Stimulated activated CD4-positive, alpha-beta T cell treated with anti-CD3 and anti-CD28 coated beads, TNF-alpha, amount 100 ng/mL, for 24 hours (primary cell): Measurements from ENCODE around the gene FXYD3.

Experiments
- DNase-seq, 3 experiments: peaks; one replicate each; pipeline ENCODE4 v3.0.0-alpha.2; 2020; ENCODE audit warnings: low read depth in 3 of 3

FXYD3 gene

DNA sequence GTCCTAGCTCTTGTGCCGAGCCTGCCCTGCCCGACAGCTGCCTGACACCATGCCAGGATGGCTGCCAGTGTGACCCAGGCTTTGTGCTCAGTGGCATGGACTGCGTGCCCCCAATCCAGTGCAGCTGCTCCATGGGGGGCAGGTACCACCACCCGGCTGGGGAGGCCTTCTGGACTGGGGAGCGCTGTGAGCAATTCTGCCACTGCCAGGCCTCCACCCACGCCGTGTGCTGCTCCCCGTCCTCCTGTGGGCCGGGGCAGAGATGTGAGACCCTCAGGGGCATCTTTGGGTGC lies 9.4 kb upstream of the FXYD3 start:
- DNase-seq, result no peak

DNA sequence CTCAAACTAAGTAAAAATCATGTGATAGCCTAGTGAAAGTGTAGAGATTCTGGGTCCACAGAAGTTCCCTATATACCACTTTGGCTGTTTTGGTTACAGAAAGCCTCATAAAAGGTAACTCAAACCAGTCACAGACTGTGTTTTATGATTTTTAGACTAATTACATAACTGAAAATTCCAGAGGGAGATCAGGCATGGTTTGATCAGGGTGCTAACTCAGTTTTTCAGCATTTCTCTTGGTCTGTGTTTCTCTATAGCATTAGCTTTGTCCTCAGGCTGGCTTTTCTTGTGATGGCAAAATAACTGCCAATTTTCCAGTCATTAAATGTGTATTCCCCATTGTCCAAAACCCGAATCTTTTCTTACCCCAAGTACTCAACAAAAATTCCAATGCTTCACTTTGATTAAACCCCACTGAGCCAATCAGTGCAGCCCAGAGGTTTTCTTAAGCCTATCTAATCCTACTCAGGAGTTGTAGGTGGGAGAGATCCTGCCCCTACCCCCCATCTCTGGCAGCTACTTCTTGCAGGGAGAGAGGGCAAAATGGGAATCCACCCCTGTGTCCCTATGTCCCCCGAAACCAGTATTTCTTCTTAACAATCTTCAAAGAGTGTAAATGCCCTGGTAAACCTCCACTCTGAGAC lies 8.6 kb upstream of the FXYD3 start:
- DNase-seq, result no peak

DNA sequence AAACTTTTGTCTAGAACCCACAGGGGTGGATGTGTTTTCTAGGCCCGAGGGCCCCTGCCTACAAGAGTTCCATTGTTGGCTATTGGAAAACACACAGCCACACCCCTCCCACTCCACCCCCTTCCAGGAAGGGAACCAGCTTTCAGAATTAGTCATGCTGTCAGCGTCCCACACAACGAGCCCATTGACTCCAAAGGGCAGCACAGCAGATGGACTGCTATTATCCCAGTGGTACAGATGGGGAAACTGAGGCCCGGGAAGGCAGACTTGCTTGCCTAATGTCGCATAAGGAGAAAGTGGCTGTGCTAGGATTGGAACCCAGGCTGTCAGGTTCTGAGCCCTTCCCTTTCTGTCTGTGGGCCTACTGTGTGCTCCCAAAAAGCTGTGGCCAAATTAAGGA lies 8.1 kb upstream of the FXYD3 start:
- DNase-seq, result peak in 1 of 3 experiments; percentile 13

DNA sequence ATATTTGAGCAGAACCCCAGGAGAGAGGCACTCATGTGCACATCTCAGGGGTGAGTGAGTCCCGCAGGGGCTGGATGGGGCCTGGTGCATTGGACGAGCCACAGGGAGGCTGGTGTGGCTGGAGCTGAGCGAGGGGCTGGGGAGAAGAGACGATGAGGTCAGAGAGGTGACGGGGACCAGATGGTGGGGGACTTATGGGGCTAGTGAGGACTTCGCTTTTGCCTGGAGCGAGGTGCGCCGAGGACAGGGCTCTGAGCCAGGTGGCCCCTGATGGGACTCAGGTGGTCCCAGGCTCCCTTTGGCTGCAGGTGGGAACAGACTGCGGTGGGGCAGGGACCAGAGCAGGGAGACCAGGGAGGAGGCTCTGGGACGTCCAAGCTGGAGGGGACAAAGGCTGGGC lies 6.9 kb upstream of the FXYD3 start:
- no peak for DNase-seq

DNA sequence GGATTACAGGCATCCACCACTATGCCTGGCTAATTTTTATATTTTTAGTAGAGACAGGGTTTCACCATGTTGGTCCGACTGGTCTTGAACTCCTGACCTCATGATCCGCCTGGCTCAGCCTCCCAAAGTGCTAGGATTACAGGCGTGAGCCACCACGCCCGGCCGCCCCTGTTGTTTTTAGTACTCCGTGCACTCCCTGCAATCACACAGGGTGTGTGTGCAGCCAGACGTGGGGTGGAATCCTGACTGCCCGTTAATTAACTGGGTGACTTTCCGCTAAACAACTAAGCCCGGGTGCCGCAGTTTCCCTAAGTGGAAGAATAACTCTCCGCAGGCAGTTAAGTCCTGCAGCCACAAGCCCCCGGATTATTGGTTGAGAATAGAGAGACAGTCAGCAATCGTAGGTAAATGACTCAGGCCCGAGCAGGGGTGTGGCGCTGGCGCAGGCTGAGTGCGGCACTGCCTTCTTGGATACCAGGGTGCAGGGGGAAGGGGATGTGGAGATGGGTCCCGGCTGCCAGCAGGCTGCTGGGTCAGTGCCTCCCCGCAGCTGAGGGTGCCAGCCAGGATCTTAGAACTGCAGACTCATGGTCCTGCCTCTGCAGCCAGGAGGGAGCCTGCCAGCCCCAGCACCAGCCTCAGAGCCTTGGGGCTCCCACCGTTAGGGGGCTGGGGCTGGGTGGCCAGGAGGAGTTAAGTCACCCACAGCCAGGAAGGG lies 6.1 kb upstream of the FXYD3 start:
- no peak for DNase-seq

DNA sequence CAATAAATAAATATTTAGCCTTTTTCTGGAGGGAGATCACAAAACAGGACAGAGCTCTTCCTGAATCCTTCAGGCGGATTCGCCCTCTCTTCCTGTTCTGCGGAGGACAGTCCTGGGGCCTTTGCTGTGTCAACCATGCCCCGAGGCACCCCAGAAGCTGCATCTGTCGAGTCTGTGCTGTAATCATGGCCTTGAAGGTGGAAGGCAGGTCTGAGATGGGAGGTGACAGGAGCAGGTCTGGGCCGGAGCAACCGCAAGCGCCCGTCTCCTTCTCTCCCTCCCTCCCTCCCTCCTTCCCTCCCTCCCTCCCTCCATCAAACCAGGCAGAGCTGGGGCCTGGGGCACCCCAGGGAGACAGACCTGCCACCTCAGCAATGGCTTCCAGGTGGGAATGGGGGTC lies 4.6 kb upstream of the FXYD3 start:
- DNase-seq, result no peak

DNA sequence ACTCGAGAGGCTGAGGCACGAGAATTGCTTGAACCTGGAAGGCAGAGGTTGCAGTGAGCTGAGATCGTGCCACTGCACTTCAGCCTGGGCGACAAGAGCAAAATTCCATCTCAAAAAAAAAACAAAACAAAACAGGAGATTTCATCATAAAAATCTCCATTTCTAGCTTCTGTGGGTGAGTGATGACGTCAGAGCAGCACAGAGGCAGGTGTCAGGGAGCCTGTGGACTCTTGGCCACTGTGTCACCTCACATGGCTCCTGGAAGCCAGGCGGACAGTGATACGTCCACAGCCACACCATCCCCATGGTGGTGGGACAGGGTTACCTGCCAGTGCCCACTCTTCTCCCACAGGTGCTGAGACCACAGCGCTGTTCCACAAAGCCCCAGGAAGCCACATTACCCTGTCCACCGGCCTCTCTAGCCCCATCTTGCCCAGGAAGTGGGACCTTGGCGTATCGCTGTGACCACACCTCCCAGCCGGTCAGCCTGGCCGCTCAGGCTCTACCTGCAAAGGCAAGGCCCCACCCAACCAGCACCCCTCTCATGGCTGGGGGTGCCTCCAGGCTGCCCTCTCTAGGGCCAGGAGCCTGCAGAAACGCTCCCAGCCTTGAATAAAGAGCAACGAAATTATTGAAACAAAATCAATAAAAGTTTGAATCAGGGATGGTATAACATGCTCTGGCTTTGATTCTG lies 2.5 kb upstream of the FXYD3 start:
- no peak for DNase-seq

DNA sequence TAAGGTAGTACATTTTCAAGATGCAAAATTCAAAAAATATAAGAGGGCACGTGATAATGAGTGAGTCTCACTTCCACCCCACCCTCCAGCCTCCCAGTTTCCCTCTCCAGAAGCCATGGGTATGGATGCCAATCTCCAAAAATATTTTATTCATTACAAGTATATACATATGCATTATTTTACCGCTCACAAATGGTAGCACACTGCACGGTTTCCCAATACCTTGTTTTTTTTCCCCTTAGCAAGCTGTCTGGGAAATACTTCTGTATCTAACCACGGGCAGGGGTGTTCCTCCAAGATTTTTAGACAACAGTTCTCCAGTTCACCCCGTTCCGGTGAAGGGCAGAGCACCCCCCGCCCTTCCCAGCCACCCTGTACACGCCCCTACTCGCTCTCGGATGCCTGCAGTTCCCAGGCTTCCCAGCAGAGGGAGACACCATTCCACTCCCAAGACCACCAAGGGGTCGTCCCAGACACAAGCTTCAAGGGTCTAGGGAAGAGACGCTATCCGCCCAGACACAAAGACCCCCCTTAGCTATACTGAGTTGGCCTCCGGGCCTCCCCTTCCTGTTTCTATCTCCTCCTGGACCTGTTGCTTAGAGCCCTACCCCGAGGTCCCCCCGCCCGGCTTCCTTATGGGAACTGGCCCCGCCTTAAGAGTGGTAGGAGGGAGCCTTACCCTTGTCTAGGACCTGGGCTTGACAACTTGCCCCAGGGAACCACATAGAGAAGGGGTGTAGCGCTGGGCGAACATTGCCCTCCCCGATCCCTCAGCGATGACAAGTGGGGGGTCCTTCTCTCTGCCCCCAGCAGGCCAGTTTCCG lies 1.1 kb upstream of the FXYD3 start:
- peak; percentile 43 to 65 (median 57) for DNase-seq

DNA sequence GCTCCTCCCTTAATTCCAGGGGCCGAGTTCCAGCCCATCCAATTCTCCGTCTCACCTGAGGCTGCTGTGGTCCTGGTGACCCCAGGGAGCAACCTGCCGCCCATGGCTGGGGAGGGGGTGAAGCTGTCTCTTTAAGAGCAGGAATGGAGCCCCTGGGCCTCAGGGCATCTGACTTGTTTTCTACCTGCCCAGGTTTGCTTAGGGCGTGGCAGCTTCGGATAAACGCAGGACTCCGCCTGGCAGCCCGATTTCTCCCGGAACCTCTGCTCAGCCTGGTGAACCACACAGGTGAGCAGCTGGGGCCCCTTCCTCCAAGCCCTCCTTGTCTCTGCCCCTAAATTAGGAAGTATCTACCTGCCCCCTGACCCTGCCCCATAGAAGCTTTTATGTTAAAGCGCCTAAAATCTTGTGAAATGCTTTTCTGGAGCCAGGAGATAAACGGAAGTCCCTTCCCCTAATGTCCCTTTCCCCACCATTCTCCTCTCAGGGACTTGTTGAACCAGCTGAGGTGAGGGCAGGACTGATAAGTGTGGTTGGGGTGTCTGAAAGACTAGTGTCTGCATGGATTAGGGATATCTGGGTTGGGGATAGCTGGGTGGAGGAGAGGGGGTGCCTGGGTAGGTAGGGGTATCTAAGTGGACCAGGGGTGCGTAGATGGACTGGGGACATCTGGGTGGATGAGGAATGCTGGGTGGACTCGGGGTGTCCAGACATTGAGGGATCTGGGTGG lies 614 bp downstream of the FXYD3 start:
- DNase-seq, result no peak

DNA sequence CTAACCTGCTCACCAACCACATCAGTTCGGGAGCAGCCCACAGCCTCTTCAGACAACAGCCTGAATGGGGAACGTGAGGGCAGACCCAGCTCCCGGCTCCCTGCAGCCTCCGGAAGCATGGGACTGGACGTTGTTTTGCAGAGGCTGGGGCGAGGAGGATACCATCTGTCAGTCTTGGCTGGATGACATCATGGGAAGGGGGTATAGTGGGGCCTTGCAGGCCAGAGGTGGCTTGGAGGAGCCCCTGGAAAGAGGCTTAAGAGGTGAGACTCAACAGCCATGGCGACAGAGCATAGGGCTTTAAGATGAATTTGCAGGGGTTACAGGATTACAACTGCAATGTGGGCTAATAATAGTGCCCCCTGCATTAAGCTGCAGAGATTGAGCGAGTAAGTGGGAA lies 1.5 kb downstream of the FXYD3 start:
- no peak for DNase-seq

DNA sequence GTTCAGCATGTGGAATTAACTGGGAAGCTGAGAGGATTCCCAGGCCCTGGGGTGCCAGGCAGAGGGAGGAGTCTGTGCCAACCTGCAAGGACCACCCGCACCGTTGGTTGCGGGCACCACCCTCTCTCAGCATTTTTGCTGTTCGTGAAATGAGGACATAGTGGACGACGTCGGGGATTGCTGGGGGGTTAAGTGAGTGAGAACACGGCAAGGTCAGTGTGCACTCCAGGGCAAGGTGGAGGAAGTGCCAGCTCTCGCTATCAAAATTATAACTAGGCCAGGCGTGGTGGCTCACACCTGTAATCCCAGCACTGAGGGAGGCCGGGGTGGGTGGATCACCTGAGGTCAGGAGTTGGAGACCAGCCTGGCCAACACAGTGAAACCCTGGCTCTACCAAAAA lies 2.2 kb downstream of the FXYD3 start:
- DNase-seq, result no peak

DNA sequence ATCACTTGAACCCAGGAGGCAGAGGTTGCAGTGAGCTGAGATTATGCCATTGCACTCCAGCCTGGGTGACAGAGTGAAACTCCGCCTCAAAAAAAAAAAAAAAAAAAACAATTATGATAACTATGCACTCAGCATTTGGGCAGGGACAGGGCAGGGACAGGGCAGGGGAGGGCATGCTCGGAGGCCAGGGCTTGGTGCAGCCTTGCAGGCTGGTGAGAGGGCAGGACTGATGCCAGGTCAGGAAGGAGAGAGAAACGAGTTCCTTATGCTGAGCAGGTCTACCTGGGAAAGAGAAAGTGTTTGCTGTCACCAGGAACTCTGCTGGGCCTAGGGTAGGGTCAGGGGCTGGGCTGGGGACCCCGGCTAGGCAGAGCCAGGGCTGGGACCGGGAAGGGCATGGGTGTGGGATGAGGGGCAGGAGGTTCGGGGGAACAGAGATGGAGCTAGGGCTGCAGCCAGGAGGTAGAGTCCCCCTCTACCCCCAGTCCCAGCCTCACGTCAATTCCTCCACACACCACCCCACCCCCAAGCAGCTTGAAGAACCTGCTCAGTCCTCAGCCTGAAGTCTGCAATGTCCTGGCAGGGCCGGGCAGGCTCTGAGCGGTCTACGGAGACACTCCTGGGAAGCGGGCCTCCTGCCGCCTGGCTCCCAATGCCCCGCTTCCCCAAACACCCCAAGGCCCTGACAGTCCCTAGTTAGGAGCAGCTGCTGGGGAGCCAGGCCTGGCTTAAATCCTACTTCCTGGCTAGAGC lies 2.8 kb downstream of the FXYD3 start:
- no peak for DNase-seq

DNA sequence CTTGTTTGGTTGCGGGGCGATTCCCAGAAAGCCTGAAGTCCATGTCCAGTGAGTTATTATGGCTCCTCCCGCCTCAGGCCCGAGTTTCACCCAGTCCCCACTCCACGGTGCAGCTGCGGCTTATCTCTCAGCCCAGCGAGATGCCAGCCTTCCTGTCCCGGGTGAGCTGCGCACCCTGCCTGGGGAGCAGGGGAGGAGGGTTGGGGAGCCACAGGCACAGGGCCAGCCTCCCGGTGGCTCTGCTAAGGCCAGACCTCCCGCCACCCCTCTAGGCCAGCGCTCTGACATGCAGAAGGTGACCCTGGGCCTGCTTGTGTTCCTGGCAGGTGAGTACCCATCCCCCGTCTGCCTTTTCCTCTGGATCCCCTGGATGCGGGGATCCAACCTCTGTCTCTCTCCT lies 3.5 kb downstream of the FXYD3 start:
- DNase-seq, result no peak

DNA sequence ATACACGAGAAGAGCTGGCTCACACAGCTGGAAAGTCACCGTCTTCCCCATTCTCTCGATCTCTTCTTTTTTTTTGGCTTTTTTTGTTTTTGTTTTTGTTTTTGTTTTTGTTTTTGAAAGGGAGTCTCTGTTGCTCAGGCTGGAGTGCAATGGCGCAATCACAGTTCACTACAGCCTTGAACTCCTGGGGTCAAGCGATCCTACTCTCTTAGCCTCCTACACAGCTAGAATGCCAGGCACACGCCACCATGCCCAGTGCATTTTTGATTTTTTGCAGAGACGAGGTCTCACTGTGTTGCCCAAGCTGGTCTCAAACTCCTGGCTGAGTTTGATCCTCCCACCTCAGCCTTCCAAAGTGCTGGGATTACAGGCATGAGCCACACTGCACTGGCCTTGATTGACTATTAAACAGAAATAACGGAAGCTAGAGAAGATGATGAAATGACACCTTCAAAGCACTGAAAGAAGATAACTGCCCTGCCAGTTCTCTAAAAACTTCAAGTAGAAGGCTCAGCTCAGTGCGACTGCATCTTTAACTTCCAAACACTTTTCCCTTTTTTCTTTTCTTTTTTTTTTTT lies 4.0 kb downstream of the FXYD3 start:
- no peak for DNase-seq

DNA sequence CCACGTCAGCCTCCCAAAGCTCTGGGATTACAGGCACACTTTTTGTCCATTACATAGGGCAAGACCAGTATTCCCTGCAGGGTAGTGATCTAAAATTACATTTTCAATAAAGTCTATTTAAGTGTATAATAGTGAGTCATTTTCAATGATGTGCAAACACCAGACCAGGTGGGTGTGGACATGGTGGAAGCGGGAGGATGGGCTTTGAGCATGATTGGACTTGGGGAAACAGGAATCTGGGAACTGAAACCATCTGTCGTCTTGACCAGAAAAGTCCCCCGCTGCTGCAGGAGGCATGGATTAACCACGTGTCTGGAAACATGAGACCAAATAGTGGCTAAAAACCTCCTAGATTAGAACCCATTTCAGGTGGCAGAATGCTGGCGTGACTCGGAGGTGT lies 4.9 kb downstream of the FXYD3 start:
- no peak for DNase-seq

DNA sequence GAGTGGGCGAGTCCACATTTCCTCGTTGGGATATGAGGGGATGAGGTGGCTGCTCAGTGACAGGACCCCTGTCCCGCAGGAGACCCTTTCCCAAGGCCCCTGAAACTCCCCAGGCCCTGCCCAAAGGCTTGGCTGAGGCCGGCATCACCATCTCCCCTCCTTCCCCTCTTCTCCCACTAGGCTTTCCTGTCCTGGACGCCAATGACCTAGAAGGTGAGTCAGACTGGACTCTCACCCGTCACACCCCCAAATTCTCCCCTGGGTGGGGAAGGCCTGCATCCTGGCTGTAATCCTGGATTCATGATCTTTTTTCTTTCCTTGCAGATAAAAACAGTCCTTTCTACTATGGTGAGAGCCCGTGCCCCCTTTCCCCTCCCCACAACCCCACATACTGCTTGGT lies 5.3 kb downstream of the FXYD3 start:
- DNase-seq, result no peak

DNA sequence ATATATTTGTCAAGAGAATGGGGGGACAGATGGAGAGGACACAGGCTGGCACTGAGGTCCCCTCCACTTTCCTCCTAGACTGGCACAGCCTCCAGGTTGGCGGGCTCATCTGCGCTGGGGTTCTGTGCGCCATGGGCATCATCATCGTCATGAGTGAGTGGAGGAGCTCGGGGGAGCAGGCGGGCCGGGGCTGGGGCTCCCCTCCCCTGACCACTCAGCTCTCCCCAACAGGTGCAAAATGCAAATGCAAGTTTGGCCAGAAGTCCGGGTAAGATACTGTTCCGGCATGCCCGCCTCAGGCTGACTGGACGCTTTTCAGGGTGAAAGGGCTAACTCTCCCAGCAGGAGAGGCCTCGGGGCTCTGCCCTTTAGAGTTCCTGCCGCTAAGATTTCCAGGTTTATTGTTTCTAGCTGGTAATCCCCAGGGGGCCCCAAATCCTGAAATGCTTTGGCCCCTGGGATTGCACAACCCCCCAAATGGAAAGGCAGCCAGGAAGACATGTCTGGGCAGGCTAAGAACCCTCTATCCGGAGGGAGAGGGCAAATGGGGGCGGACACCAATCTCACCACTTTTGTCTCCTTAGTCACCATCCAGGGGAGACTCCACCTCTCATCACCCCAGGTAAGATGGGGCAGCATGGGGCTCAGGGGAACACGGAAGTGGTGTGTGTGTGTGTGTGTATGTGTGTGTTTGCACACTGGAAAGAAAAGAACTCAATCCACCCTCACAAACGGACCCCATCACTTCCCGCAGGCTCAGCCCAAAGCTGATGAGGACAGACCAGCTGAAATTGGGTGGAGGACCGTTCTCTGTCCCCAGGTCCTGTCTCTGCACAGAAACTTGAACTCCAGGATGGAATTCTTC lies 7.3 kb downstream of the FXYD3 start:
- no peak for DNase-seq

DNA sequence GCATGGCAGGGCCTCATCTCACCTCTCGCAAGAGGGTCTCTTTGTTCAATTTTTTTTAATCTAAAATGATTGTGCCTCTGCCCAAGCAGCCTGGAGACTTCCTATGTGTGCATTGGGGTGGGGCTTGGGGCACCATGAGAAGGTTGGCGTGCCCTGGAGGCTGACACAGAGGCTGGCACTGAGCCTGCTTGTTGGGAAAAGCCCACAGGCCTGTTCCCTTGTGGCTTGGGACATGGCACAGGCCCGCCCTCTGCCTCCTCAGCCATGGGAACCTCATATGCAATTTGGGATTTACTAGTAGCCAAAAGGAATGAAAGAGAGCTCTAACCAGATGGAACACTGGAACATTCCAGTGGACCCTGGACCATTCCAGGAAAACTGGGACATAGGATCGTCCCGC lies 8.0 kb downstream of the FXYD3 start:
- DNase-seq, result no peak

DNA sequence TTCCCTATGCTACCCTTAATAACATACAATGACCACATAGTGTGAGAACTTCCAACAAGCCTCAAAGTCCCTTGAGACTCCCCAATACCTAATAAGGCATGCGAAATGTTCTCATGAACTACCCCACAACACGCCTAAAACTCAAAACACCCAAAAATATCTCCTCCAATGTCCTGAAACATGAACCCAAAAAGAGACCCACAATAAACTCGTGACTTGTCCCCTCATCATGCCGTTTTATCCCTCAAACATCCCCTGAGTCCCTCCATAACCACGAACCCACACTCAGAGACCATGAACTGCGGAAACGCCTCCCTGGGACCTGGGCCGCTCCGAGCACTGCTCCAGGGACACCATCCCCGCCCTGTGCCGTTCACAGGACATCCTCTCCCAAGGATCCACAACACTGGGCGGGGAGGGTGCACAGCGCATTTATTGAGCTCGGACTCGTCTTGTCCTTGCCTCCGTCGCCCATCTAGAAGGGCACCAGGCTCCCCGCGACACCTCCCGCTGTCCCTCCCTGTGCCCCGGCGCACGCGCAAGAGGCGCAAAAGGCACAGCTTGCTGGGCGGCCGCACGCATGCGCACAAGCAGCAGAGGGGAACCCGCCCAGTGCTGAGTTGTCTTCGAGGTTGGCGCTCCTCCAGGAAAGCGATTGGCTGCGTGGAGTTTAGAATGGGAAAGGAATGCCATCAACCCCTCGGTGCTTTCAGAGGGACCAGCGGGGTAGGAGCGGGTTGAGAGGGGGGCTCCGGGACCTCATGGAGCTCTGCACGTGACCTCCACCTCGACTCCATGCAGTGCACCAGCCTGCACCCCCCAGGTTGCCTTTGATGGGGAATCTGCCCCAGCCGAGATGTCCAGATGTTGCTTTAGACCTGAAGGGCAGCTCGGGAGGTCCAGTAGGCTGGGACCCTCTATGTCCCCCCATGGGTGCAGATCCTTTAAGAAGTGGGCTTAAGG lies 8.8 kb downstream of the FXYD3 start:
- DNase-seq, result peak; percentile 67 to 88 (median 74)
